Liver (tissue), 3 donors: ENCODE data around the gene ZER1.

Experiments
- EGR1 ChIP-seq, 2 donors: IDR thresholded peaks; 2 replicates each; pipeline ENCODE4 v1.6.1; 2016 to 2018; ENCODE audit warnings: antibody characterized with exemption in 2 of 2, low read depth in 2 of 2
- FOXA1 ChIP-seq: IDR thresholded peaks from 2 replicates; pipeline ENCODE4 v1.6.1; 2016; ENCODE audit warnings: antibody characterized with exemption
- FOXA2 ChIP-seq: IDR thresholded peaks from 2 replicates; pipeline ENCODE4 v1.6.1; 2016; ENCODE audit warnings: antibody characterized with exemption
- GABPA ChIP-seq, 2 donors: IDR thresholded peaks in 1 of 2; conservative IDR thresholded peaks in 1 of 2; 2 replicates each; pipeline ENCODE4 v1.6.1; 2016; ENCODE audit warnings: antibody characterized with exemption in 2 of 2, mild to moderate bottlenecking in 1 of 2, moderate library complexity in 1 of 2
- JUND ChIP-seq, 2 donors: IDR thresholded peaks; 2 replicates each; pipeline ENCODE4 v1.6.1; 2016; ENCODE audit warnings: antibody characterized with exemption in 2 of 2
- MAX ChIP-seq: IDR thresholded peaks from 2 replicates; pipeline ENCODE4 v1.6.1; 2016; ENCODE audit warnings: antibody characterized with exemption
- RAD21 ChIP-seq, 2 donors: IDR thresholded peaks; 2 replicates each; pipeline ENCODE4 v1.6.1; 2016; ENCODE audit warnings: antibody characterized with exemption in 2 of 2, mild to moderate bottlenecking in 2 of 2
- SP1 ChIP-seq: IDR thresholded peaks from 2 replicates; pipeline ENCODE4 v1.6.1; 2018; ENCODE audit warnings: antibody characterized with exemption, mild to moderate bottlenecking
- TAF1 ChIP-seq: conservative IDR thresholded peaks from 2 replicates; pipeline ENCODE4 v1.6.1; 2016; ENCODE audit warnings: antibody characterized with exemption, mild to moderate bottlenecking
- YY1 ChIP-seq: IDR thresholded peaks from 2 replicates; pipeline ENCODE4 v1.6.1; 2016; ENCODE audit warnings: antibody characterized with exemption, mild to moderate bottlenecking
- TF ChIP-seq, protein P1 (sequence below): fragments of 150-350 bp; IDR thresholded peaks from 2 replicates; pipeline ENCODE4 v1.5.1; 2017; ENCODE audit warnings: improper control_type of control experiment, low read depth, low read length; ENCODE audit not compliant: missing input control
- TF ChIP-seq, protein P2 (sequence below): IDR thresholded peaks from 2 replicates; pipeline ENCODE4 v1.6.1; 2016; ENCODE audit warnings: antibody characterized with exemption, mild to moderate bottlenecking
- donor health status: healthy.
- donor health status: healthy.

DNA sequence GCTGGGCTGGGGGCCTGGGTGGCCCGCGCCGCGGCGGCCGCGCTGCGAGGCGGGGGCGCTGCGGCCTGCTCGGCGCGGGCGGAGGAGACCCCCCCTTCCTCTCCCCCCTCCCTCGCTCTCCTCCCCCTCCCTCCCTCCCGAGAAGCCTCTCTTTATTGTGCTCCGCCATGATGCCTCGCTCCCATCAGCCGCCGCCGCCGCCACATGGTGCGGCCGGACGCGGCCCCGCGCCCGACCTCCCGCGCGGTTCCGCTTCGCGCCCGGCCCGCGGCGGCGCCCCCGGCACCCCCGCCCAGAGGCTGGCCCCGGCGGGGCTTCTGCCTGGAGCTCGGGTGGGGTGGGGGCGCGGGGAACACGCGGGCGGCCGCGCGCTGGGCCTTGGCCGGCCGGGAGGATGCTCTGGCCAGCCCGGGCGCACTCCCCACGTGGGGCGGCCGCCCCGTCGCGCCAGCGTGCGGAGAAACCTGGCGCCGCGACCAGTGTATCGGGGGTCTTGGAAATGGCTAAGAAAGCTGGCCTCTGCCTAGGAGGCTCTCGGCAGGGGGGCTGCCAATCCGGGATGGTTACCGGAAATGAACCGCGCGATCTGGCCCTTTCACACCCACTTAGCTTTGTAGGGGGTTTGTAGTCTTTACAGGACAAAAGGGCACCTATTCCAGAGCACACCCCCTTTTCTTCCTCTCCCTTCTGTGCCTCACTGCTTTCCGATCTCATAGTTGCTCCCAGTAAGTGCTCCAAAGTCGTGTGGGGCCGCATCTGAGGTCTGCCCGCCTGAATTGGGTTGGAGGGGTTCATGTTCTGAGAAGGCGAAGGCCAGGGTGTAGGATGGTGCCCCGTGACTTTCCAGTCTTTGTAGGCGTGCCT, 81.7 kb downstream of the ZER1 start:
- TF ChIP-seq GABPA (IDR thresholded peaks at IDR 0.05 in 1 of 2, conservative IDR thresholded peaks at IDR 0.05 in 1 of 2) (no peak), JUND (IDR thresholded peaks at IDR 0.05) (no peak), FOXA2 (no peak), RAD21 (IDR thresholded peaks at IDR 0.05) (no peak), EGR1 (IDR thresholded peaks at IDR 0.05; ENCODE audit: low read depth in 2 of 2) (no peak), TAF1 (no peak), MAX (no peak), FOXA1 (no peak), YY1 (no peak), SP1 (no peak)
- TF ChIP-seq, protein P1, sequence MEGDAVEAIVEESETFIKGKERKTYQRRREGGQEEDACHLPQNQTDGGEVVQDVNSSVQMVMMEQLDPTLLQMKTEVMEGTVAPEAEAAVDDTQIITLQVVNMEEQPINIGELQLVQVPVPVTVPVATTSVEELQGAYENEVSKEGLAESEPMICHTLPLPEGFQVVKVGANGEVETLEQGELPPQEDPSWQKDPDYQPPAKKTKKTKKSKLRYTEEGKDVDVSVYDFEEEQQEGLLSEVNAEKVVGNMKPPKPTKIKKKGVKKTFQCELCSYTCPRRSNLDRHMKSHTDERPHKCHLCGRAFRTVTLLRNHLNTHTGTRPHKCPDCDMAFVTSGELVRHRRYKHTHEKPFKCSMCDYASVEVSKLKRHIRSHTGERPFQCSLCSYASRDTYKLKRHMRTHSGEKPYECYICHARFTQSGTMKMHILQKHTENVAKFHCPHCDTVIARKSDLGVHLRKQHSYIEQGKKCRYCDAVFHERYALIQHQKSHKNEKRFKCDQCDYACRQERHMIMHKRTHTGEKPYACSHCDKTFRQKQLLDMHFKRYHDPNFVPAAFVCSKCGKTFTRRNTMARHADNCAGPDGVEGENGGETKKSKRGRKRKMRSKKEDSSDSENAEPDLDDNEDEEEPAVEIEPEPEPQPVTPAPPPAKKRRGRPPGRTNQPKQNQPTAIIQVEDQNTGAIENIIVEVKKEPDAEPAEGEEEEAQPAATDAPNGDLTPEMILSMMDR, result no peak
- TF ChIP-seq, protein P2, sequence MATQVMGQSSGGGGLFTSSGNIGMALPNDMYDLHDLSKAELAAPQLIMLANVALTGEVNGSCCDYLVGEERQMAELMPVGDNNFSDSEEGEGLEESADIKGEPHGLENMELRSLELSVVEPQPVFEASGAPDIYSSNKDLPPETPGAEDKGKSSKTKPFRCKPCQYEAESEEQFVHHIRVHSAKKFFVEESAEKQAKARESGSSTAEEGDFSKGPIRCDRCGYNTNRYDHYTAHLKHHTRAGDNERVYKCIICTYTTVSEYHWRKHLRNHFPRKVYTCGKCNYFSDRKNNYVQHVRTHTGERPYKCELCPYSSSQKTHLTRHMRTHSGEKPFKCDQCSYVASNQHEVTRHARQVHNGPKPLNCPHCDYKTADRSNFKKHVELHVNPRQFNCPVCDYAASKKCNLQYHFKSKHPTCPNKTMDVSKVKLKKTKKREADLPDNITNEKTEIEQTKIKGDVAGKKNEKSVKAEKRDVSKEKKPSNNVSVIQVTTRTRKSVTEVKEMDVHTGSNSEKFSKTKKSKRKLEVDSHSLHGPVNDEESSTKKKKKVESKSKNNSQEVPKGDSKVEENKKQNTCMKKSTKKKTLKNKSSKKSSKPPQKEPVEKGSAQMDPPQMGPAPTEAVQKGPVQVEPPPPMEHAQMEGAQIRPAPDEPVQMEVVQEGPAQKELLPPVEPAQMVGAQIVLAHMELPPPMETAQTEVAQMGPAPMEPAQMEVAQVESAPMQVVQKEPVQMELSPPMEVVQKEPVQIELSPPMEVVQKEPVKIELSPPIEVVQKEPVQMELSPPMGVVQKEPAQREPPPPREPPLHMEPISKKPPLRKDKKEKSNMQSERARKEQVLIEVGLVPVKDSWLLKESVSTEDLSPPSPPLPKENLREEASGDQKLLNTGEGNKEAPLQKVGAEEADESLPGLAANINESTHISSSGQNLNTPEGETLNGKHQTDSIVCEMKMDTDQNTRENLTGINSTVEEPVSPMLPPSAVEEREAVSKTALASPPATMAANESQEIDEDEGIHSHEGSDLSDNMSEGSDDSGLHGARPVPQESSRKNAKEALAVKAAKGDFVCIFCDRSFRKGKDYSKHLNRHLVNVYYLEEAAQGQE, result no peak
